ENCODE measurements around the gene SLC24A4.

The SLC24A4 gene

DNA sequence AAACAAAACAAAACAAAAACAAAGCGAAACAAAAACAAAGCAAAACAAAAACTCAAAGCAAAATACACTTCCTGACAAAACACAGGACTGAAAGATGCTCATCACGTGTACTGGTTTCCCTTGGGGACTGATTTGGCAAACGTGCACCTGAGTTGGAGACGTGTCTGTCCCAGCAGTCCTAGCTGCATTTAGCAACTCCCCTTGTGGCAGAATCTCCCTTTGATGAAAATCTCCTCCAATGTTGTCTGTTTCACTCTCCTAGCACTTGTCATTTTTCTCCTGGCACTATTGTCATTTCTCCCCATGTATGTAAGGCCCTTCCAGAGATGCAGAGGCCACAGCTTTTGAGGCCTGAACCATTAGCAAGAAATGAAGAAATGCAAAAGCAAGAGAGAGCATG, 6.8 kb upstream of the SLC24A4 start (continued):
- no peak for TF ChIP-seq MYNN (tag by site-specific recombination; IDR thresholded peaks at IDR 0.05; ENCODE audit: borderline replicate concordance)

DNA sequence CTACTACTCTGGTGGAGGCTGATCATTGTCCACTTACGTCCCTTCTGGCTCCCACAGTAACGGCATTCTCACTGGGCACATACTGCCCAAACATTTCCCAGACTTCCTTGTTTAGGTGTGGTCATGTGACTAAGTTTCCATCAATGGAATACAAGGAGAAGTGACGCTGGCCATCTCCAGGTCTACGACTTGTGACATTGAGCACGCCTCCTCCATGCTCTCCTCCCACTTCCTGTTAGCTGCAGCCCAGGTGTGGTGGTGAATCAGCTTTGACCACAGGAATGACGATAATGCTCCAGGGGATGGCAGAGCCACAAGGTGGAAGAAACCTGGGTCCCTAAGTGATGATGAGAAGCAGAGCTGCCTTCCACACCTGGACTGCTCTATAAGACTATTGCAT, 6.0 kb upstream of the SLC24A4 start:
- ChIA-PET POLR2A (no interaction called here), CTCF (no interaction called here)
- no peaks in the 10 kb centered on the region for H3K36me3 ChIP-seq (ENCODE audit: control insufficient read depth in 2 of 2, insufficient read depth in 1 of 2, low read length in 2 of 2)
- no peak overlapping the region for H3K27ac ChIP-seq (ENCODE audit: extremely low read depth, low read depth, low read length)
- no peaks in the 10 kb centered on the region for H3K9me3 ChIP-seq (ENCODE audit: control insufficient read depth, insufficient read depth, low read depth, low read length)
- H3K4me3 ChIP-seq (ENCODE audit: low read depth, low read length) = no peak overlapping the region
- TF ChIP-seq ZNF521 (tag by site-specific recombination; IDR thresholded peaks at IDR 0.05) = no peak
- no peak for TF ChIP-seq ZNF16 (tag by site-specific recombination; IDR thresholded peaks at IDR 0.05; ENCODE audit: low read depth)
- TF ChIP-seq MYNN (tag by site-specific recombination; IDR thresholded peaks at IDR 0.05; ENCODE audit: borderline replicate concordance) = no peak
- no peak for TF ChIP-seq ZNF19 (tag by site-specific recombination; IDR thresholded peaks at IDR 0.05; ENCODE audit: low read depth)
- TF ChIP-seq ZNF114 (tag by site-specific recombination; IDR thresholded peaks at IDR 0.05) = no peak
- no peak for TF ChIP-seq ZNF629 (tag by site-specific recombination; IDR thresholded peaks at IDR 0.05)
- H3K4me1 ChIP-seq (ENCODE audit: control insufficient read depth, insufficient read depth, low read length) = no peaks in the 10 kb centered on the region

DNA sequence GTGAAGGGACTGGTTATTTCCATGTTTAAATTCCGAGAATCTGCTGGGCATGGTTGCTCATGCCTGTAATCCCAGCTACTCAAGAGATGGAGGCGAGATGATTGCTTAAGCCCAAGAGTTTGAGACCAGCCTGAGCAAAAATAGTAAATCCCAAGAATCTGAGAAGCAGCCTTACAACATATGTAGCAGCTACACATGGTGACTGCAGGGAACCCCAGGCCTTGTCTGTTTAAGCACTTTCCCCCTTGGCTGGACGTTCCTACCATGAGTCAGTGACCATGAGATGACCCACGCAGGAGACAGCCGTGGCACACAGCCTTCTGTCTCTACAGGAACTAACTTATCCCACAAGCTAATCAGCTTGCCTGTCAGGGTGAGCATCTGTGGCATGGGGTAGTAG, 5.5 kb upstream of the SLC24A4 start:
- ChIA-PET POLR2A (no interaction called here), CTCF (interaction anchor here (0.5 kb wide), 1 partner anchor 11 kb away, joined by 5 read pairs; no protein-coding TSS in a partner anchor)
- Histone ChIP-seq H3K36me3 (ENCODE audit: control insufficient read depth in 2 of 2, insufficient read depth in 1 of 2, low read length in 2 of 2) (no peaks in the 10 kb centered on the region), H3K4me3 (ENCODE audit: low read depth, low read length) (no peak overlapping the region), H3K9me3 (ENCODE audit: control insufficient read depth, insufficient read depth, low read depth, low read length) (no peaks in the 10 kb centered on the region), H3K27ac (ENCODE audit: extremely low read depth, low read depth, low read length) (no peak overlapping the region), H3K4me1 (ENCODE audit: control insufficient read depth, insufficient read depth, low read length) (no peaks in the 10 kb centered on the region)
- TF ChIP-seq TCF7L2 (IDR thresholded peaks at IDR 0.05; ENCODE audit: borderline replicate concordance, low read depth, low read length) = no peak
- TF ChIP-seq, protein P1, sequence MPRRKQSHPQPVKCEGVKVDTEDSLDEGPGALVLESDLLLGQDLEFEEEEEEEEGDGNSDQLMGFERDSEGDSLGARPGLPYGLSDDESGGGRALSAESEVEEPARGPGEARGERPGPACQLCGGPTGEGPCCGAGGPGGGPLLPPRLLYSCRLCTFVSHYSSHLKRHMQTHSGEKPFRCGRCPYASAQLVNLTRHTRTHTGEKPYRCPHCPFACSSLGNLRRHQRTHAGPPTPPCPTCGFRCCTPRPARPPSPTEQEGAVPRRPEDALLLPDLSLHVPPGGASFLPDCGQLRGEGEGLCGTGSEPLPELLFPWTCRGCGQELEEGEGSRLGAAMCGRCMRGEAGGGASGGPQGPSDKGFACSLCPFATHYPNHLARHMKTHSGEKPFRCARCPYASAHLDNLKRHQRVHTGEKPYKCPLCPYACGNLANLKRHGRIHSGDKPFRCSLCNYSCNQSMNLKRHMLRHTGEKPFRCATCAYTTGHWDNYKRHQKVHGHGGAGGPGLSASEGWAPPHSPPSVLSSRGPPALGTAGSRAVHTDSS (tag by site-specific recombination; IDR thresholded peaks at IDR 0.05) = no peak
- TF ChIP-seq, protein P2, sequence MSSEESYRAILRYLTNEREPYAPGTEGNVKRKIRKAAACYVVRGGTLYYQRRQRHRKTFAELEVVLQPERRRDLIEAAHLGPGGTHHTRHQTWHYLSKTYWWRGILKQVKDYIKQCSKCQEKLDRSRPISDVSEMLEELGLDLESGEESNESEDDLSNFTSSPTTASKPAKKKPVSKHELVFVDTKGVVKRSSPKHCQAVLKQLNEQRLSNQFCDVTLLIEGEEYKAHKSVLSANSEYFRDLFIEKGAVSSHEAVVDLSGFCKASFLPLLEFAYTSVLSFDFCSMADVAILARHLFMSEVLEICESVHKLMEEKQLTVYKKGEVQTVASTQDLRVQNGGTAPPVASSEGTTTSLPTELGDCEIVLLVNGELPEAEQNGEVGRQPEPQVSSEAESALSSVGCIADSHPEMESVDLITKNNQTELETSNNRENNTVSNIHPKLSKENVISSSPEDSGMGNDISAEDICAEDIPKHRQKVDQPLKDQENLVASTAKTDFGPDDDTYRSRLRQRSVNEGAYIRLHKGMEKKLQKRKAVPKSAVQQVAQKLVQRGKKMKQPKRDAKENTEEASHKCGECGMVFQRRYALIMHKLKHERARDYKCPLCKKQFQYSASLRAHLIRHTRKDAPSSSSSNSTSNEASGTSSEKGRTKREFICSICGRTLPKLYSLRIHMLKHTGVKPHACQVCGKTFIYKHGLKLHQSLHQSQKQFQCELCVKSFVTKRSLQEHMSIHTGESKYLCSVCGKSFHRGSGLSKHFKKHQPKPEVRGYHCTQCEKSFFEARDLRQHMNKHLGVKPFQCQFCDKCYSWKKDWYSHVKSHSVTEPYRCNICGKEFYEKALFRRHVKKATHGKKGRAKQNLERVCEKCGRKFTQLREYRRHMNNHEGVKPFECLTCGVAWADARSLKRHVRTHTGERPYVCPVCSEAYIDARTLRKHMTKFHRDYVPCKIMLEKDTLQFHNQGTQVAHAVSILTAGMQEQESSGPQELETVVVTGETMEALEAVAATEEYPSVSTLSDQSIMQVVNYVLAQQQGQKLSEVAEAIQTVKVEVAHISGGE (tag by site-specific recombination; conservative IDR thresholded peaks at IDR 0.05; ENCODE audit: low read depth) = no peak
- TF ChIP-seq ZSCAN23 (tag by site-specific recombination; IDR thresholded peaks at IDR 0.05) = no peak
- no peak for TF ChIP-seq ZNF416 (tag by site-specific recombination; IDR thresholded peaks at IDR 0.05)
- TF ChIP-seq, protein P3, sequence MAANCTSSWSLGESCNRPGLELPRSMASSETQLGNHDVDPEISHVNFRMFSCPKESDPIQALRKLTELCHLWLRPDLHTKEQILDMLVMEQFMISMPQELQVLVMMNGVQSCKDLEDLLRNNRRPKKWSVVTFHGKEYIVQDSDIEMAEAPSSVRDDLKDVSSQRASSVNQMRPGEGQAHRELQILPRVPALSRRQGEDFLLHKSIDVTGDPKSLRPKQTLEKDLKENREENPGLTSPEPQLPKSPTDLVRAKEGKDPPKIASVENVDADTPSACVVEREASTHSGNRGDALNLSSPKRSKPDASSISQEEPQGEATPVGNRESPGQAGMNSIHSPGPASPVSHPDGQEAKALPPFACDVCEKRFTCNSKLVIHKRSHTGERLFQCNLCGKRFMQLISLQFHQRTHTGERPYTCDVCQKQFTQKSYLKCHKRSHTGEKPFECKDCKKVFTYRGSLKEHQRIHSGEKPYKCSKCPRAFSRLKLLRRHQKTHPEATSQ (tag by site-specific recombination; IDR thresholded peaks at IDR 0.05) = no peak
- TF ChIP-seq ZNF629 (tag by site-specific recombination; IDR thresholded peaks at IDR 0.05) = no peak
- TF ChIP-seq, protein P4, sequence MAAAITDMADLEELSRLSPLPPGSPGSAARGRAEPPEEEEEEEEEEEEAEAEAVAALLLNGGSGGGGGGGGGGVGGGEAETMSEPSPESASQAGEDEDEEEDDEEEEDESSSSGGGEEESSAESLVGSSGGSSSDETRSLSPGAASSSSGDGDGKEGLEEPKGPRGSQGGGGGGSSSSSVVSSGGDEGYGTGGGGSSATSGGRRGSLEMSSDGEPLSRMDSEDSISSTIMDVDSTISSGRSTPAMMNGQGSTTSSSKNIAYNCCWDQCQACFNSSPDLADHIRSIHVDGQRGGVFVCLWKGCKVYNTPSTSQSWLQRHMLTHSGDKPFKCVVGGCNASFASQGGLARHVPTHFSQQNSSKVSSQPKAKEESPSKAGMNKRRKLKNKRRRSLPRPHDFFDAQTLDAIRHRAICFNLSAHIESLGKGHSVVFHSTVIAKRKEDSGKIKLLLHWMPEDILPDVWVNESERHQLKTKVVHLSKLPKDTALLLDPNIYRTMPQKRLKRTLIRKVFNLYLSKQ (tag by site-specific recombination; IDR thresholded peaks at IDR 0.05; ENCODE audit: borderline replicate concordance) = no peak
- TF ChIP-seq, protein P5, sequence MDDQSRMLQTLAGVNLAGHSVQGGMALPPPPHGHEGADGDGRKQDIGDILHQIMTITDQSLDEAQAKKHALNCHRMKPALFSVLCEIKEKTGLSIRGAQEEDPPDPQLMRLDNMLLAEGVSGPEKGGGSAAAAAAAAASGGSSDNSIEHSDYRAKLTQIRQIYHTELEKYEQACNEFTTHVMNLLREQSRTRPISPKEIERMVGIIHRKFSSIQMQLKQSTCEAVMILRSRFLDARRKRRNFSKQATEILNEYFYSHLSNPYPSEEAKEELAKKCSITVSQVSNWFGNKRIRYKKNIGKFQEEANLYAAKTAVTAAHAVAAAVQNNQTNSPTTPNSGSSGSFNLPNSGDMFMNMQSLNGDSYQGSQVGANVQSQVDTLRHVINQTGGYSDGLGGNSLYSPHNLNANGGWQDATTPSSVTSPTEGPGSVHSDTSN (CRISPR knock-in tag; IDR thresholded peaks at IDR 0.05) = no peak
- TF ChIP-seq ZIC2 (tag by site-specific recombination; IDR thresholded peaks at IDR 0.05) = no peak
- TF ChIP-seq ZNF48 (tag by site-specific recombination; IDR thresholded peaks at IDR 0.05) = no peak
- TF ChIP-seq YY2 (tag by site-specific recombination; IDR thresholded peaks at IDR 0.05) = no peak
- TF ChIP-seq ZBTB7A (tag by site-specific recombination; IDR thresholded peaks at IDR 0.05; ENCODE audit: low read depth) = no peak

Data from HEK293 (cell line).